Liver (tissue), 9 donors: ENCODE measurements around the gene EPS8. TPM values are rescaled to one million over a fixed set of nuclear protein-coding genes. Genes with fewer than 3 reads are reported as not detected.

ENCODE experiments used
- DNase-seq: peaks from one replicate; pipeline ENCODE4 v3.0.0-alpha.2; 2017; ENCODE audit warnings: low spot score
- H3K27ac ChIP-seq, 2 donors: one replicate each; pipeline ENCODE4 v1.7.0; 2013; ENCODE audit warnings: inconsistent platforms in 2 of 2, low read length in 2 of 2, control low read depth in 1 of 2, low read depth in 1 of 2, mild to moderate bottlenecking in 1 of 2
- H3K27me3 ChIP-seq, 4 donors: one replicate each; pipeline versions ENCODE4 v1.6.1 to v1.7.0; 2013; ENCODE audit warnings: low read length in 3 of 4, inconsistent platforms in 1 of 4, mild to moderate bottlenecking in 1 of 4, moderate library complexity in 1 of 4; ENCODE audit not compliant: control insufficient read depth in 4 of 4, insufficient read depth in 4 of 4
- H3K36me3 ChIP-seq, 4 donors: one replicate each; pipeline versions ENCODE4 v1.6.1 to v1.7.0; 2013; ENCODE audit warnings: low read length in 3 of 4, mild to moderate bottlenecking in 3 of 4, low read depth in 1 of 4, moderate library complexity in 1 of 4; ENCODE audit not compliant: control insufficient read depth in 4 of 4, insufficient read depth in 3 of 4
- H3K4me1 ChIP-seq, 4 donors: one replicate each; pipeline versions ENCODE4 v1.6.1 to v1.7.0; 2013; ENCODE audit warnings: low read length in 3 of 4, mild to moderate bottlenecking in 3 of 4, moderate library complexity in 1 of 4; ENCODE audit not compliant: control insufficient read depth in 4 of 4, insufficient read depth in 4 of 4
- H3K4me3 ChIP-seq, 3 donors: one replicate each; pipeline versions ENCODE4 v1.6.1 to v1.7.0; 2013; ENCODE audit warnings: low read length in 3 of 3, control low read depth in 1 of 3, low read depth in 1 of 3, mild to moderate bottlenecking in 1 of 3
- H3K9ac ChIP-seq, 2 donors: one replicate each; pipeline ENCODE4 v1.7.0; 2013; ENCODE audit warnings: low read length in 2 of 2, mild to moderate bottlenecking in 2 of 2, moderate library complexity in 2 of 2, control low read depth in 1 of 2, low read depth in 1 of 2
- H3K9me3 ChIP-seq, 4 donors: one replicate each; pipeline versions ENCODE4 v1.6.1 to v1.7.0; 2013; ENCODE audit warnings: low read length in 3 of 4; ENCODE audit not compliant: control insufficient read depth in 4 of 4
- ATF3 ChIP-seq: IDR thresholded peaks from 2 replicates; pipeline ENCODE4 v1.6.1; 2016; ENCODE audit warnings: antibody characterized with exemption
- CTCF ChIP-seq: fragments of 150-350 bp; IDR thresholded peaks from 2 replicates; pipeline ENCODE4 v1.5.1; 2017; ENCODE audit warnings: improper control_type of control experiment, low read depth, low read length; ENCODE audit not compliant: missing input control
- EGR1 ChIP-seq, 2 donors: IDR thresholded peaks; 2 replicates each; pipeline ENCODE4 v1.6.1; 2016 to 2018; ENCODE audit warnings: antibody characterized with exemption in 2 of 2, low read depth in 2 of 2
- FOXA1 ChIP-seq: IDR thresholded peaks from 2 replicates; pipeline ENCODE4 v1.6.1; 2016; ENCODE audit warnings: antibody characterized with exemption
- FOXA2 ChIP-seq: IDR thresholded peaks from 2 replicates; pipeline ENCODE4 v1.6.1; 2016; ENCODE audit warnings: antibody characterized with exemption
- GABPA ChIP-seq, 2 donors: IDR thresholded peaks in 1 of 2; conservative IDR thresholded peaks in 1 of 2; 2 replicates each; pipeline ENCODE4 v1.6.1; 2016; ENCODE audit warnings: antibody characterized with exemption in 2 of 2, mild to moderate bottlenecking in 1 of 2, moderate library complexity in 1 of 2
- HNF4G ChIP-seq: IDR thresholded peaks from 2 replicates; pipeline ENCODE4 v1.6.1; 2016; ENCODE audit warnings: antibody characterized with exemption
- JUND ChIP-seq, 2 donors: IDR thresholded peaks; 2 replicates each; pipeline ENCODE4 v1.6.1; 2016; ENCODE audit warnings: antibody characterized with exemption in 2 of 2
- MAX ChIP-seq: IDR thresholded peaks from 2 replicates; pipeline ENCODE4 v1.6.1; 2016; ENCODE audit warnings: antibody characterized with exemption
- NR2F2 ChIP-seq: IDR thresholded peaks from 2 replicates; pipeline ENCODE4 v1.6.1; 2016; ENCODE audit warnings: antibody characterized with exemption
- REST ChIP-seq: IDR thresholded peaks from 2 replicates; pipeline ENCODE4 v1.6.1; 2016; ENCODE audit warnings: antibody characterized with exemption, mild to moderate bottlenecking
- RXRA ChIP-seq, 2 donors: IDR thresholded peaks; 2 replicates each; pipeline ENCODE4 v1.6.1; 2017 to 2018; ENCODE audit warnings: antibody characterized with exemption in 2 of 2, mild to moderate bottlenecking in 1 of 2
- SP1 ChIP-seq: IDR thresholded peaks from 2 replicates; pipeline ENCODE4 v1.6.1; 2018; ENCODE audit warnings: antibody characterized with exemption, mild to moderate bottlenecking
- TAF1 ChIP-seq: conservative IDR thresholded peaks from 2 replicates; pipeline ENCODE4 v1.6.1; 2016; ENCODE audit warnings: antibody characterized with exemption, mild to moderate bottlenecking
- ZBTB33 ChIP-seq: IDR thresholded peaks from 2 replicates; pipeline ENCODE4 v1.6.1; 2016; ENCODE audit warnings: antibody characterized with exemption
- WGBS: extraction: QIAGEN DNeasy Blood & Tissue Kit; methylation state at CpG from one replicate; pipeline ENCODE4 v1.1.7; 2013; 5-methylcytosine and 5-hydroxymethylcytosine counted together
- polyA plus RNA-seq, 2 donors: library from polyadenylated mRNA; stranded (reverse) in 1 of 2; unstranded in 1 of 2; fragments of 200-250 nt in 1 of 2; fragments of >200 nt in 1 of 2; fragmentation: Nextera tagmentation in 1 of 2; extraction: Ambion mirVana in 1 of 2; gene quantifications; one replicate each; pipeline versions ENCODE4 v1.2.1 to v1.2.3, GENCODE V29; 2013 to 2015
- total RNA-seq, 2 donors: library from RNA; depleted of rRNA; stranded (reverse); fragments of >200 nt; gene quantifications; one replicate each; pipeline ENCODE4 v1.2.3, GENCODE V29; 2014
- donor health status: healthy.
- donor health status: healthy.
- donor health status: healthy.
- donor health status: healthy.
- donor health status: healthy.

The EPS8 gene
- total and polyA plus RNA-seq, 4 donors: 13.7 to 40.2 (median 15.0) TPM

GRCh38 chr12:15631007-15631715, 158.0 kb downstream of the EPS8 start:
- no peak for DNase-seq
- WGBS: 66% methylated on average over 6 of the region's 6 CpGs
- H3K27ac ChIP-seq: peak overlapping the region; percentile 43 to 52
- H3K9me3 ChIP-seq: no peaks in the 10 kb centered on the region
- no peak overlapping the region for H3K9ac ChIP-seq
- H3K4me3 ChIP-seq: no peak overlapping the region
- peaks cover 0 to 6% (median 0%) of the 10 kb centered on the region in 4 donors for H3K36me3 ChIP-seq
- peaks cover 0 to 6% (median 0%) of the 10 kb centered on the region in 4 donors for H3K4me1 ChIP-seq
- TF ChIP-seq JUND (IDR thresholded peaks at IDR 0.05) (no peak), ATF3 (no peak)
- no peaks in the 10 kb centered on the region for H3K27me3 ChIP-seq

- DNase-seq: no peak
- Histone ChIP-seq H3K27ac (peak overlapping the region; percentile 30 to 37), H3K9me3 (no peaks in the 10 kb centered on the region), H3K36me3 (peaks cover 0 to 6% (median 0%) of the 10 kb centered on the region in 4 donors), H3K27me3 (no peaks in the 10 kb centered on the region), H3K9ac (no peak overlapping the region), H3K4me3 (no peak overlapping the region), H3K4me1 (peaks cover 0 to 6% (median 0%) of the 10 kb centered on the region in 4 donors)
- 67% methylated on average over 3 of the region's 3 CpGs for WGBS
- TF ChIP-seq EGR1 (IDR thresholded peaks at IDR 0.05; ENCODE audit: low read depth in 2 of 2) (no peak), GABPA (IDR thresholded peaks at IDR 0.05 in 1 of 2, conservative IDR thresholded peaks at IDR 0.05 in 1 of 2) (no peak), NR2F2 (no peak), ATF3 (no peak), TAF1 (no peak), MAX (no peak), SP1 (no peak), FOXA1 (no peak), ZBTB33 (no peak), FOXA2 (no peak), CTCF (no peak), RXRA (IDR thresholded peaks at IDR 0.05) (no peak), REST (no peak), HNF4G (no peak)
Measured at GRCh38 chr12:15629761-15630160, 159.4 kb downstream of the EPS8 start.
